ENCODE results near the gene CHST15. TPM values are rescaled to one million over a fixed set of nuclear protein-coding genes. Genes with fewer than 3 reads are reported as not detected.
A peak's percentile ranks its signal among the peaks of the same experiment; 100 is the strongest.

The CHST15 gene
- total and polyA plus RNA-seq, 8 donors, result 4.8 to 17.3 (median 12.4) TPM

GRCh38 chr10:124126983-124127385, 33.6 kb upstream of the CHST15 start:
- no peaks in the 10 kb centered on the region for H3K9me3 ChIP-seq
- H3K4me1 ChIP-seq, result no peaks in the 10 kb centered on the region
- FAIRE-seq, result no peak
- H3K27me3 ChIP-seq, result no peaks in the 10 kb centered on the region
- intact Hi-C loops (cut with DNase I), result no loop called here
- 83 to 91% methylated on average over 9 of the region's 9 CpGs for WGBS, 2 donors
- peak in 1 of 6 donors; percentile 35 for DNase-seq
- no peak for ATAC-seq
- no peak for TF ChIP-seq CTCF (IDR thresholded peaks at IDR 0.05)
- H3K36me3 ChIP-seq, result no peaks in the 10 kb centered on the region
- no peak overlapping the region for H3K27ac ChIP-seq
- H3K4me3 ChIP-seq, result no peak overlapping the region

DNA sequence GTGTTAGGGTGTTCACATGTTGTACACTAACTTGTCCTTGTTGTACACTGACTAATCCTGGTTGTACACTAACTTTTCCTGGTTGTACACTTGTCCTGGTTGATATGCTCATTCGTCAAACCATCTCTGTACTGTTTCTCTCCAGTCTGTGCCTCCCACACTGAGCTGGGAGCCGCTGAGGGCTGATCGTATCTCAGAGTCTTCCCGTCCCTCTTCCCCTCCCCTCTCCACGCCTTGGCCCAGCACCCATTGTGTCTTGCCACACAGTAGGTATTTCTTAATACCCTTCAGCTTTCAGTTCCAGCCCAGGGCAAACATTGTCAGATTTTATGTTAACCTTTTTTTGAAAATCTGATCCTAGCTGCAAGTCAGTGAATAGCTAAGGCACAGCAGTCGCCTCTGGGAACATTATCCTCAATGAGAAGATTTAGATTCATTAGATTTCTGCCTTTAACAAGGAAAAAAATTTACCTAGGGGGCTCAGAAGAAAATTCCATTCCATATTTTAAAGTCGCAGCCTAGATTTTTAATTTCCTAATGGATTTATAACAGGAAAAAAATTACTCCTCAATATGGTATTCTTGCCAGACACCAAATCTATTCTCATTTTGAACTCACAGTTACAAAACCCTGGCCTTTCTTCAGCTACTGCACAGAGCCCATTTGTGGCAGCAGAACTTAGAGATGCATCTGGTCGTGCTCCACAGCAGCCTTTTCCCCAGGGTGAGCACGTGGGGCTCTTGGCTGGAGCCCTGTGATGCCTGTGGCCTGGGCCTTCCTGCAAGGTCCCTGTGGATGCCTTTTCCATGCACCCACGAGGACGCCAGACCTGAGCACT, 33.0 kb upstream of the CHST15 start:
- Histone ChIP-seq H3K9me3 (no peaks in the 10 kb centered on the region), H3K36me3 (no peaks in the 10 kb centered on the region), H3K27ac (no peak overlapping the region), H3K4me1 (no peaks in the 10 kb centered on the region), H3K27me3 (no peaks in the 10 kb centered on the region), H3K4me3 (no peak overlapping the region)
- DNase-seq, result peak in 1 of 6 donors; percentile 35
- ATAC-seq, result no peak
- 60 to 62% methylated on average over 11 of the region's 11 CpGs for WGBS, 2 donors
- FAIRE-seq, result no peak
- intact Hi-C loops (cut with DNase I), result no loop called here
- no peak for TF ChIP-seq CTCF (IDR thresholded peaks at IDR 0.05)

DNA sequence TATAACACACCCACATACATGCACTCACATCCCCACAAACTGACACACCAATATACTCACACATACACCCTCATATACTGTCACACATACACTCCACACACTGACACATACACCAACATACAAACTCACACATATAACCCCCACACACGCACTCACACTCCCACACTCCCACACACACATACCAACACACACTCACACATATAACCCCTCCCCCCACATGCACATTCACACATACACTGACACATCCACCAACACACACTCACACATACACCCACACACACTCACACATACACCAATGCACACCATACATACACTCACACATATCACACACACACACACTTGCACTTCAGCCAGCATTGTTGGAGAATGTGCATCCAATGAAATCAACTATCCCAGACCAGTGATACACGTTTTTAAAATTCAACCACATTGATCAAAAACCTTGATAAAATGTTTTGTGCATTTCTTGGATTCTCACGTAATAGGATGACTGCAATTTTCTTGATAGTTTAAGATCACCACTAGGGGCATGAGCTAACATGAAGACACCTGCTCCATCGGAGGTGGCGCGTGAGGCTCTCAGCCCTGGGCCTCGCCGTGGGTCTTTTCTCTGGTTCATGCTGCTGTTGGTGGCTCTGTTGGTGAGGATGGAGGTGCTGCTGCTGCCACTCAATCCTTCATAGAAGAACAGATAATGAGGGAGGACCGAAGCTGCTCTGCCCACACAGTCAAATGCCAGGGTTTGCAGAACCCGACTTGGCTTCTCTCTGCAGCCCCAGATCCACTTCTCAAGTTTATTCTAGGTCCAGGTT, 32.1 kb upstream of the CHST15 start:
- Histone ChIP-seq H3K9me3 (no peaks in the 10 kb centered on the region), H3K4me3 (no peak overlapping the region), H3K27ac (no peak overlapping the region), H3K36me3 (no peaks in the 10 kb centered on the region), H3K4me1 (no peaks in the 10 kb centered on the region), H3K27me3 (no peaks in the 10 kb centered on the region)
- intact Hi-C loops (cut with DNase I), result no loop called here
- peak in 2 of 4 donors; percentile 39 for ATAC-seq
- FAIRE-seq, result no peak
- TF ChIP-seq CTCF (IDR thresholded peaks at IDR 0.05), result peak in 1 of 4 donors; percentile 18
- no peak for DNase-seq
- WGBS, 2 donors, result 42 to 55% methylated on average over 10 of the region's 10 CpGs

- ATAC-seq (no peak), FAIRE-seq (no peak), DNase-seq (no peak)
- no peak for TF ChIP-seq CTCF (IDR thresholded peaks at IDR 0.05)
- H3K9me3 ChIP-seq, result no peaks in the 10 kb centered on the region
- H3K4me1 ChIP-seq, result no peaks in the 10 kb centered on the region
- no peak overlapping the region for H3K27ac ChIP-seq
- H3K36me3 ChIP-seq, result no peaks in the 10 kb centered on the region
- intact Hi-C loops (cut with DNase I), result no loop called here
- no peaks in the 10 kb centered on the region for H3K27me3 ChIP-seq
- H3K4me3 ChIP-seq, result no peak overlapping the region
- WGBS, 2 donors, result 91 to 96% methylated on average over 2 of the region's 2 CpGs
Measured at GRCh38 chr10:124124769-124125161, 31.4 kb upstream of the CHST15 start.
